ENCODE results near the gene DLL4. TPM values are rescaled to one million over a fixed set of nuclear protein-coding genes. Genes with fewer than 3 reads are reported as not detected.

Gene DLL4
- total RNA-seq, 1 experiment from 2014 or later: 0.11 TPM

DNA sequence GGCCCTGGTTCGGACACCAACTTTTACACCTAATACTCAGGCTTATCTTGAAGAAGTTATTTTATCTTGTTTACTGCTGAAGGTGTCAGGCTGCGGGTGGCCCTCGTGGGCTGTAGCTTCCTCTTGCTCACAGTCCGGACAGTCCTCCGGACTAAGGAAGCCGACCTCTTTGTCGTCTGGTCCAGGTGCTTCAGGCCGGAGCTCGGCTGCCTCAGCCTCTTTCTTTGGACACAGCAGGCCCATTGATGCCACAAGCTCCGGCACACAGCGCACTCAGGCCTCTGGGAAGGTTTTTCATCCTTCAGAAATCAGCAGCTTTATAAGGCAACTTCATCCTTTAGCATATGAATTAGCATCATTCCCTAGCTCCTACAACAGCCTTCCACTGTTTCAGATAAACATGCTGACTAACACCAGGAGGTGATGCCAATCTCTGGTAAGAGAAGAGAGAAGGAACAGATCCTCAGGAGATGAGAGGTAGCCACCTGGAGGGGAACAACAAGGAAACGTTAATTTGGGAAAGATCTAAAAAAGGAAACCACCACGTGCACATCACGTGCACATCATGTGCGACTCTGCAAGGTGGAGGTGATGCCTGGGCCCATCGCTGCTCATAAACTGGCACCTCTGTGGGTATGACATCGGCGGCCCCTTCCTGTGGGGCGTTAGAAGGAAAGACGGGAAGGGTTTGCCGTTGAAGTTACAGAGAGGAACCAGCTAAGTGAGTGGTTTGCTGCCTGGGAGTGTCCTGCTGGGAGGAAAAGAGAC, 19.8 kb downstream of the DLL4 start:
- CTCF ChIA-PET: interaction anchor here (0.6 kb wide), 1 partner anchor 10 kb away, joined by 15 read pairs; no protein-coding TSS in a partner anchor

DNA sequence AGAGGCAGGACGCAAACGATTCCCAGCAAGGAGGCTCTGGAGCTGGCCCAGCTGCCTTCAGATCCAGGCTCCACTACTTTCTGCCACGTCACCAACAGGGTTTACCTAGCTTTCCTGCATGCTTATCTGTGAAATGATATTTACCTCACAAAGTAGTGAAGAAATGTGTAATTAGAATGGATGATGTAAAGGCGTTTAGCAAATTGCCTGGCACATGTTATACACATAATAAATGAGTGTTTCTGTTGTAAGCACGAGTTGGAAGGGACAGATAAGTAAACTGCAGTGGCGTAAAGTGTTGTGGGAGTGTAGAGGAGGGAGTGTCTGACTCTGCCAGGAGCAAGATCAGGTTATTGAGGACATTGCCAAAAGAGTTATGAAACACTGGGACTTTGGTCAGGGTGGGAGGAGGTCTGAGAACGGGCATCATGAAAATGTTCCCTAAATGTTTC, 20.6 kb downstream of the DLL4 start:
- POLR2A ChIA-PET (ENCODE audit: low non-redundant PET): no interaction called here
- no peak for DNase-seq (ENCODE audit: low spot score)
- TF ChIP-seq, protein P1, sequence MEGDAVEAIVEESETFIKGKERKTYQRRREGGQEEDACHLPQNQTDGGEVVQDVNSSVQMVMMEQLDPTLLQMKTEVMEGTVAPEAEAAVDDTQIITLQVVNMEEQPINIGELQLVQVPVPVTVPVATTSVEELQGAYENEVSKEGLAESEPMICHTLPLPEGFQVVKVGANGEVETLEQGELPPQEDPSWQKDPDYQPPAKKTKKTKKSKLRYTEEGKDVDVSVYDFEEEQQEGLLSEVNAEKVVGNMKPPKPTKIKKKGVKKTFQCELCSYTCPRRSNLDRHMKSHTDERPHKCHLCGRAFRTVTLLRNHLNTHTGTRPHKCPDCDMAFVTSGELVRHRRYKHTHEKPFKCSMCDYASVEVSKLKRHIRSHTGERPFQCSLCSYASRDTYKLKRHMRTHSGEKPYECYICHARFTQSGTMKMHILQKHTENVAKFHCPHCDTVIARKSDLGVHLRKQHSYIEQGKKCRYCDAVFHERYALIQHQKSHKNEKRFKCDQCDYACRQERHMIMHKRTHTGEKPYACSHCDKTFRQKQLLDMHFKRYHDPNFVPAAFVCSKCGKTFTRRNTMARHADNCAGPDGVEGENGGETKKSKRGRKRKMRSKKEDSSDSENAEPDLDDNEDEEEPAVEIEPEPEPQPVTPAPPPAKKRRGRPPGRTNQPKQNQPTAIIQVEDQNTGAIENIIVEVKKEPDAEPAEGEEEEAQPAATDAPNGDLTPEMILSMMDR (conservative IDR thresholded peaks at IDR 0.05; ENCODE audit: low read depth, low read length): no peak
- TF ChIP-seq EZH2 (IDR thresholded peaks at IDR 0.05; ENCODE audit: borderline replicate concordance, low read depth, low read length, poor library complexity, severe bottlenecking): no peak
- CTCF ChIA-PET: interaction anchor here (0.6 kb wide), 1 partner anchor 10 kb away, joined by 15 read pairs; no protein-coding TSS in a partner anchor
- Histone ChIP-seq H3K4me3 (ENCODE audit: low read depth, low read length, poor library complexity, severe bottlenecking) (no peak overlapping the region), H3K27ac (ENCODE audit: low read depth, low read length, poor library complexity, severe bottlenecking) (no peak overlapping the region), H3K4me1 (ENCODE audit: insufficient read depth, low read length, poor library complexity, severe bottlenecking) (peaks cover 17% of the 10 kb centered on the region), H3K36me3 (ENCODE audit: insufficient read depth, low read length, poor library complexity, severe bottlenecking) (no peaks in the 10 kb centered on the region), H3K27me3 (replicated peaks; ENCODE audit: insufficient read depth, low read depth, low read length, poor library complexity) (no peaks in the 10 kb centered on the region), H3K9me3 (ENCODE audit: low read depth, low read length, poor library complexity, severe bottlenecking) (no peaks in the 10 kb centered on the region)
- BruUV-seq (replicated peaks): no TSS peak
- intact Hi-C loops (cut with micrococcal nuclease; ENCODE audit: unreplicated experiment): loop anchor here (5.0 kb wide), 1 partner anchor 283 kb away; the partner anchor contains the start of genes CHP1 and EXD1

More for the DNA sequence above, 19.8 kb downstream of the DLL4 start:
- Histone ChIP-seq H3K36me3 (ENCODE audit: insufficient read depth, low read length, poor library complexity, severe bottlenecking) (no peaks in the 10 kb centered on the region), H3K4me3 (ENCODE audit: low read depth, low read length, poor library complexity, severe bottlenecking) (no peak overlapping the region), H3K27ac (ENCODE audit: low read depth, low read length, poor library complexity, severe bottlenecking) (no peak overlapping the region), H3K27me3 (replicated peaks; ENCODE audit: insufficient read depth, low read depth, low read length, poor library complexity) (no peaks in the 10 kb centered on the region), H3K9me3 (ENCODE audit: low read depth, low read length, poor library complexity, severe bottlenecking) (no peaks in the 10 kb centered on the region), H3K4me1 (ENCODE audit: insufficient read depth, low read length, poor library complexity, severe bottlenecking) (peaks cover 14% of the 10 kb centered on the region)
- no TSS peak for BruUV-seq (replicated peaks)
- POLR2A ChIA-PET (ENCODE audit: low non-redundant PET): no interaction called here
- TF ChIP-seq, protein P1 (conservative IDR thresholded peaks at IDR 0.05; ENCODE audit: low read depth, low read length): no peak
- no peak for TF ChIP-seq EZH2 (IDR thresholded peaks at IDR 0.05; ENCODE audit: borderline replicate concordance, low read depth, low read length, poor library complexity, severe bottlenecking)
- DNase-seq (ENCODE audit: low spot score): no peak
- intact Hi-C loops (cut with micrococcal nuclease; ENCODE audit: unreplicated experiment): no loop called here

DNA sequence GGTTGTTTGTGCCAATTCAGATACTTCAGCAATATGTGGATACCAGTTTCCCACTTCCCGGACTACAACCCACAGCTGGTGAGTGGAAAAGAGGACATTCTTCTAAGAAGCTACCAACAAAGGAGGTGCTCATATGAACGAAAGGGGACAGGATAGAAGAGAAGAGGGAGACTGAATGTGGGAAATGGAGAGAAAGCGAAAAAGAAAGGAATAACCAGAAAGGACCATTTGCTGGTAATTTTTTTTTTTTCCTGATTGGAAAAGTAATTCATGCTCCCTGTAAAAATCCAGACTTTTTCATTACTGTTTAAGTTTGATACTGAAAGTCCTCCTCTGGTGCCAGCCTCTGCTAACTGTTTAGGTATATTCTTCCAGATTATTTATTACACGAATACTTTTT, 22.6 kb downstream of the DLL4 start:
- no peak for DNase-seq (ENCODE audit: low spot score)
- H3K4me1 ChIP-seq (ENCODE audit: insufficient read depth, low read length, poor library complexity, severe bottlenecking): peaks cover 32% of the 10 kb centered on the region
- intact Hi-C loops (cut with micrococcal nuclease; ENCODE audit: unreplicated experiment): loop anchor here (5.0 kb wide), 1 partner anchor 281 kb away; the partner anchor contains the start of genes CHP1 and EXD1
- TF ChIP-seq, protein P1 (conservative IDR thresholded peaks at IDR 0.05; ENCODE audit: low read depth, low read length): no peak
- no peak for TF ChIP-seq EZH2 (IDR thresholded peaks at IDR 0.05; ENCODE audit: borderline replicate concordance, low read depth, low read length, poor library complexity, severe bottlenecking)
- ChIA-PET CTCF (no interaction called here), POLR2A (ENCODE audit: low non-redundant PET) (interaction anchor here (0.7 kb wide), 1 partner anchor 164 kb away, joined by 3 read pairs; the partner anchor contains the start of gene INO80)
- H3K4me3 ChIP-seq (ENCODE audit: low read depth, low read length, poor library complexity, severe bottlenecking): peak overlapping the region; percentile 69
- no peaks in the 10 kb centered on the region for H3K27me3 ChIP-seq (replicated peaks; ENCODE audit: insufficient read depth, low read depth, low read length, poor library complexity)
- peaks cover 18% of the 10 kb centered on the region for H3K36me3 ChIP-seq (ENCODE audit: insufficient read depth, low read length, poor library complexity, severe bottlenecking)
- peak overlapping the region; percentile 99 for H3K27ac ChIP-seq (ENCODE audit: low read depth, low read length, poor library complexity, severe bottlenecking)
- BruUV-seq (replicated peaks): TSS peak; percentile 84
- no peaks in the 10 kb centered on the region for H3K9me3 ChIP-seq (ENCODE audit: low read depth, low read length, poor library complexity, severe bottlenecking)

Data from A673 (cell line).